B cell (primary cell): ENCODE measurements around the gene PHC3. TPM values are rescaled to one million over a fixed set of nuclear protein-coding genes. Genes with fewer than 3 reads are reported as not detected.

ENCODE experiments used
- ATAC-seq: fragments of 200-7000 bp; cut with Tn5 transposase; one replicate; pipeline ENCODE4 v1.10.0; 2021; ENCODE audit warnings: low read depth, mild to moderate bottlenecking, moderate number of reproducible peaks, moderate library complexity
- CTCF ChIA-PET: fragments of 350-600 bp; sonication (Branson Sonifier 250); formaldehyde crosslinking; loops from one replicate; lab custom pipeline; 2021; ENCODE audit warnings: antibody characterized with exemption, inconsistent platforms; lab: Charles Lee
- POLR2A ChIA-PET: fragments of 350-600 bp; sonication (Branson Sonifier 250); formaldehyde crosslinking; loops from one replicate; lab custom pipeline; 2021; ENCODE audit warnings: antibody characterized with exemption; lab: Charles Lee
- DNase-seq: peaks from one replicate; pipeline ENCODE4 v3.0.0; 2013
- H2AFZ ChIP-seq: 2 replicates; pipeline ENCODE4 v1.6.1; 2012; ENCODE audit warnings: mild to moderate bottlenecking, low read depth, low read length; ENCODE audit not compliant: insufficient read depth, poor library complexity, severe bottlenecking
- H3K27ac ChIP-seq, 2 donors: 1 replicate in 1 of 2; 2 replicates in 1 of 2; pipeline ENCODE4 v1.5.1; 2012 to 2013; ENCODE audit warnings: low read length in 2 of 2, mild to moderate bottlenecking in 2 of 2, moderate library complexity in 1 of 2
- H3K27me3 ChIP-seq, 4 experiments: fragments of 200-600 bp in 1 of 4; sonication (generic) in 1 of 4; replicated peaks in 1 of 4; 1 replicate in 2 of 4; 2 replicates in 2 of 4; pipeline versions ENCODE4 v1.6.1 to v1.7.0; 2013 to 2016; ENCODE audit warnings: low read length in 3 of 4, mild to moderate bottlenecking in 2 of 4, mixed read lengths in 1 of 4, moderate library complexity in 1 of 4; ENCODE audit not compliant: insufficient read depth in 4 of 4, control insufficient read depth in 3 of 4; ENCODE audit errors: control extremely low read depth in 1 of 4
- H3K36me3 ChIP-seq, 2 experiments: replicated peaks in 1 of 2; 1 replicate in 1 of 2; 2 replicates in 1 of 2; pipeline versions ENCODE4 v1.6.1 to v1.7.1; 2013; ENCODE audit warnings: low read length in 1 of 2; ENCODE audit not compliant: insufficient read depth in 2 of 2, control insufficient read depth in 1 of 2; ENCODE audit errors: control extremely low read depth in 1 of 2, extremely low read depth in 1 of 2
- H3K4me1 ChIP-seq, 2 donors: fragments of 200-600 bp in 1 of 2; sonication (generic) in 1 of 2; 1 replicate in 1 of 2; 2 replicates in 1 of 2; pipeline versions ENCODE4 v1.5.1 to v1.6.1; 2013 to 2017; ENCODE audit warnings: low read length in 2 of 2; ENCODE audit not compliant: control insufficient read depth in 2 of 2, insufficient read depth in 2 of 2
- H3K4me2 ChIP-seq: replicated peaks from 2 replicates; pipeline ENCODE3; 2012; ENCODE audit warnings: mild to moderate bottlenecking, low read depth, low read length; ENCODE audit not compliant: poor library complexity, severe bottlenecking
- H3K4me3 ChIP-seq, 5 experiments: fragments of 200-600 bp in 1 of 5; sonication (generic) in 1 of 5; 1 replicate in 3 of 5; 2 replicates in 2 of 5; pipeline versions ENCODE4 v1.5.1 to v1.7.0; 2011 to 2016; ENCODE audit warnings: low read length in 4 of 5, mild to moderate bottlenecking in 4 of 5, low read depth in 2 of 5, control low read depth in 1 of 5, moderate library complexity in 1 of 5; ENCODE audit not compliant: insufficient read depth in 1 of 5; ENCODE audit errors: control extremely low read depth in 1 of 5, extremely low read depth in 1 of 5
- H3K79me2 ChIP-seq: fragments of 200-600 bp; sonication (generic); one replicate; pipeline ENCODE4 v1.6.0; 2016; ENCODE audit warnings: low read length; ENCODE audit not compliant: control insufficient read depth, insufficient read depth
- H3K9ac ChIP-seq: fragments of 200-600 bp; sonication (generic); 2 replicates; pipeline ENCODE4 v1.6.1; 2017; ENCODE audit warnings: mild to moderate bottlenecking, low read length, moderate library complexity
- H3K9me3 ChIP-seq, 3 donors: one replicate each; pipeline versions ENCODE4 v1.6.1 to v1.7.1; 2013; ENCODE audit warnings: low read length in 2 of 3; ENCODE audit not compliant: control insufficient read depth in 2 of 3, insufficient read depth in 1 of 3; ENCODE audit errors: control extremely low read depth in 1 of 3
- H4K20me1 ChIP-seq: 2 replicates; pipeline ENCODE4 v1.6.0; 2012; ENCODE audit warnings: mild to moderate bottlenecking, low read length; ENCODE audit not compliant: insufficient read depth, control insufficient read depth, poor library complexity, severe bottlenecking
- H3K27ac Mint-ChIP-seq: one replicate; pipeline ENCODE4 v1.8.0; 2021; ENCODE audit warnings: mixed read lengths
- H3K27me3 Mint-ChIP-seq: one replicate; pipeline ENCODE4 v1.8.0; 2021; ENCODE audit warnings: mixed read lengths
- H3K4me1 Mint-ChIP-seq: one replicate; pipeline ENCODE4 v1.8.0; 2021; ENCODE audit warnings: mixed read lengths
- H3K4me3 Mint-ChIP-seq: one replicate; pipeline ENCODE4 v1.8.0; 2021; ENCODE audit warnings: mixed read lengths
- H3K9me3 Mint-ChIP-seq: one replicate; pipeline ENCODE4 v1.8.0; 2022; ENCODE audit warnings: mixed read lengths; ENCODE audit not compliant: insufficient read depth
- EZH2 ChIP-seq: IDR thresholded peaks from 2 replicates; pipeline ENCODE4 v1.6.1; 2012; ENCODE audit warnings: borderline replicate concordance, low read depth, mild to moderate bottlenecking, moderate library complexity, low read length; ENCODE audit not compliant: insufficient read depth, poor library complexity, severe bottlenecking
- WGBS: methylation state at CpG from one replicate; pipeline ENCODE4 v1.1.5; 2013; ENCODE audit warnings: missing lambda C conversion rate; ENCODE audit not compliant: insufficient coverage; 5-methylcytosine and 5-hydroxymethylcytosine counted together
- intact Hi-C: fragments of 100-400 bp; cut with micrococcal nuclease; formaldehyde crosslinking; loops from one replicate; pipeline ENCODE4 v1.10.0; 2022
- polyA plus RNA-seq: library from polyadenylated mRNA; depleted of rRNA; stranded (reverse); fragments of >200 nt; gene quantifications from 2 replicates; pipeline ENCODE4 v1.2.3, GENCODE V29; 2012
- total RNA-seq, 2 donors: library from RNA; stranded (reverse); fragments of 120-200 nt in 1 of 2; gene quantifications; 1 replicate in 1 of 2; 2 replicates in 1 of 2; pipeline versions ENCODE4 v1.2.3 to v1.2.4, GENCODE V29; 2013 to 2022
- TF ChIP-seq, protein P1 (sequence below): fragments of 200-600 bp; IDR thresholded peaks from one replicate; pipeline ENCODE4 v1.8.0; 2022; ENCODE audit warnings: antibody characterized with exemption, mild to moderate bottlenecking

Gene PHC3
- total and polyA plus RNA-seq, 2 donors (not counting 1 experiment from before 2014, with no cell fraction given), result 51.8 to 159 TPM

DNA sequence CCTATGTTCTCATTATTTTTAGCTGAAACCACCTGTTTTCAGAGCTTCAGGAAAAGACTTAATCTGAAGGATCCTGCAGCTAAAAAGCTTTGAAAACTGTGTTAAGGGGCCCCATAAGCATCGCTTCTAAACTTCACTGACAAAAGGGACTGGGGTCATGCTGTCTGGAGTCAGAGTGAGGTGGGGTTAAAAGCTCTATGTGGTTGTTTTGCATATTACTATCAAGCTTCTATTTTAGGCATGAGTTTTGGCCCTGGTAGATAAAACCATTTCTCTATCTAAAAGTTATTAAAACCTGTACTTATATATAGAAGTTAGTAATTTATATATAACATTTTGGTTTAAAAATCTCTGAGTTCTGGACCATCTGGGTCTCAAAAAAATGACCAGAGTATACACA, 98.2 kb downstream of the PHC3 start:
- H3K4me1 ChIP-seq, result no peaks in the 10 kb centered on the region
- DNase-seq (no peak), ATAC-seq (no peak)
- H3K27ac ChIP-seq, result peak overlapping the region in 1 of 2 donors; percentile 53
- H3K79me2 ChIP-seq, result peaks cover 3% of the 10 kb centered on the region
- H3K4me3 Mint-ChIP-seq, result no peak overlapping the region
- ChIA-PET POLR2A (no interaction called here), CTCF (no interaction called here)
- H3K4me1 Mint-ChIP-seq, result peaks cover 17% of the 10 kb centered on the region
- H3K4me2 ChIP-seq, result no peak overlapping the region
- no peak overlapping the region for H2AFZ ChIP-seq
- intact Hi-C loops, result no loop called here
- H3K9me3 Mint-ChIP-seq, result no peaks in the 10 kb centered on the region
- no peaks in the 10 kb centered on the region for H4K20me1 ChIP-seq
- no peaks in the 10 kb centered on the region for H3K9me3 ChIP-seq
- no CpG with 5 or more reads among the region's 1 CpG for WGBS
- no peaks in the 10 kb centered on the region for H3K27me3 ChIP-seq
- H3K27ac Mint-ChIP-seq, result no peak overlapping the region
- no peak overlapping the region for H3K4me3 ChIP-seq
- peaks cover 2 to 30% of the 10 kb centered on the region in 2 experiments for H3K36me3 ChIP-seq
- H3K9ac ChIP-seq, result no peak overlapping the region
- no peaks in the 10 kb centered on the region for H3K27me3 Mint-ChIP-seq
- no peak for TF ChIP-seq EZH2
- TF ChIP-seq, protein P1, sequence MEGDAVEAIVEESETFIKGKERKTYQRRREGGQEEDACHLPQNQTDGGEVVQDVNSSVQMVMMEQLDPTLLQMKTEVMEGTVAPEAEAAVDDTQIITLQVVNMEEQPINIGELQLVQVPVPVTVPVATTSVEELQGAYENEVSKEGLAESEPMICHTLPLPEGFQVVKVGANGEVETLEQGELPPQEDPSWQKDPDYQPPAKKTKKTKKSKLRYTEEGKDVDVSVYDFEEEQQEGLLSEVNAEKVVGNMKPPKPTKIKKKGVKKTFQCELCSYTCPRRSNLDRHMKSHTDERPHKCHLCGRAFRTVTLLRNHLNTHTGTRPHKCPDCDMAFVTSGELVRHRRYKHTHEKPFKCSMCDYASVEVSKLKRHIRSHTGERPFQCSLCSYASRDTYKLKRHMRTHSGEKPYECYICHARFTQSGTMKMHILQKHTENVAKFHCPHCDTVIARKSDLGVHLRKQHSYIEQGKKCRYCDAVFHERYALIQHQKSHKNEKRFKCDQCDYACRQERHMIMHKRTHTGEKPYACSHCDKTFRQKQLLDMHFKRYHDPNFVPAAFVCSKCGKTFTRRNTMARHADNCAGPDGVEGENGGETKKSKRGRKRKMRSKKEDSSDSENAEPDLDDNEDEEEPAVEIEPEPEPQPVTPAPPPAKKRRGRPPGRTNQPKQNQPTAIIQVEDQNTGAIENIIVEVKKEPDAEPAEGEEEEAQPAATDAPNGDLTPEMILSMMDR, result no peak

DNA sequence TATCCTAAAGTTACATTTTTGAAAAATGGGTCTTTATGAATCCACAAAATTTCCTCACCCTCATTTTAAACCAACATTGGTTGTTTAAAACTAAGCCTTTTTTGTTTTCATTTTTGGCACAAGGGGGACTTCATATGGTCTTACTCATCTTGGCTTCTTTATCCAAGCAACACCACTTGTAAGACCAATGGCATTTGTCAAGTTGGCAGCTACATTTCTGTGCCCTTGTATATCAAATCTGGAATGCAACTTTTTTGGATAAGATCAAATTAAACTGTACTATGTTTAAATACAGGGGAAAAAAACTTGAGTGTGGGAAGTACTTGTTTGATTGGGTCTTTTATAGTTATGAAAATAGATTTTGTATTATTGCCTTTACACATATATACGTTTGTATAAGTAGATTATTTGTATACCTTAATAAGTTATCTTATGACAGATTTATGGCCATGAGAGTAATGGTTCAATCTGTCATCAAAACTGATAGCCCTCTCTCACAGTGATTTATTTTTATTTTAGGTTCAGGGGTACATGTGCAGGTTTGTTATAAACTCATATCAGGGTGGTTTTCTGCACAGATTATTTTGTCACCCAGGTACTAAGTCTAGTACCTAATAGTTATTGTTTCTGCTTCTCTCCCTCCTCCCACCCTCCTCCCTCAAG, 100.3 kb downstream of the PHC3 start:
- Histone ChIP-seq H3K27me3 (no peaks in the 10 kb centered on the region), H3K4me3 (no peak overlapping the region), H3K9me3 (no peaks in the 10 kb centered on the region), H3K79me2 (peaks cover 3% of the 10 kb centered on the region), H3K4me1 (peaks cover 0 to 3% of the 10 kb centered on the region in 2 donors), H3K9ac (no peak overlapping the region), H3K27ac (no peak overlapping the region), H2AFZ (no peak overlapping the region), H3K36me3 (peaks cover 2 to 28% of the 10 kb centered on the region in 2 experiments), H4K20me1 (no peaks in the 10 kb centered on the region), H3K4me2 (no peak overlapping the region)
- H3K27me3 Mint-ChIP-seq, result no peaks in the 10 kb centered on the region
- ATAC-seq, result no peak
- TF ChIP-seq, protein P1, result no peak
- no peak for TF ChIP-seq EZH2
- no peaks in the 10 kb centered on the region for H3K9me3 Mint-ChIP-seq
- no peak overlapping the region for H3K4me3 Mint-ChIP-seq
- H3K27ac Mint-ChIP-seq, result no peak overlapping the region
- ChIA-PET CTCF (no interaction called here), POLR2A (no interaction called here)
- H3K4me1 Mint-ChIP-seq, result peaks cover 23% of the 10 kb centered on the region
- intact Hi-C loops, result no loop called here
- no peak for DNase-seq
- WGBS, result no CpG with 5 or more reads among the region's 1 CpG
